Glutamatergic neuron (in vitro differentiated cells): ENCODE measurements around the gene ARFIP1. TPM values are rescaled to one million over a fixed set of nuclear protein-coding genes. Genes with fewer than 3 reads are reported as not detected.

Experiments used
- DNase-seq: peaks from one replicate; pipeline ENCODE4 v3.0.0; 2022
- H3K27ac Mint-ChIP-seq: one replicate; pipeline ENCODE4 v1.8.0; 2020; ENCODE audit warnings: mild to moderate bottlenecking, mixed read lengths, inconsistent platforms; ENCODE audit not compliant: unreplicated experiment
- H3K27me3 Mint-ChIP-seq: one replicate; pipeline ENCODE4 v1.8.0; 2020; ENCODE audit warnings: mild to moderate bottlenecking, moderate library complexity, mixed read lengths, inconsistent platforms; ENCODE audit not compliant: unreplicated experiment
- H3K36me3 Mint-ChIP-seq: one replicate; pipeline ENCODE4 v1.8.0; 2020; ENCODE audit warnings: mild to moderate bottlenecking, mixed read lengths, inconsistent platforms; ENCODE audit not compliant: unreplicated experiment
- H3K4me1 Mint-ChIP-seq: one replicate; pipeline ENCODE4 v1.8.0; 2020; ENCODE audit warnings: mild to moderate bottlenecking, low read depth, mixed read lengths, inconsistent platforms; ENCODE audit not compliant: unreplicated experiment
- H3K4me3 Mint-ChIP-seq: one replicate; pipeline ENCODE4 v1.8.0; 2020; ENCODE audit warnings: mild to moderate bottlenecking, mixed read lengths, inconsistent platforms; ENCODE audit not compliant: unreplicated experiment
- H3K9me3 Mint-ChIP-seq: one replicate; pipeline ENCODE4 v1.8.0; 2020; ENCODE audit warnings: mild to moderate bottlenecking, moderate library complexity, mixed read lengths, inconsistent platforms; ENCODE audit not compliant: unreplicated experiment
- CTCF ChIP-seq: fragments of 200-600 bp; sonication (generic); IDR thresholded peaks from one replicate; pipeline ENCODE4 v1.5.0; 2021; ENCODE audit not compliant: partially characterized antibody, unreplicated experiment
- total RNA-seq: library from RNA; stranded (reverse); fragmentation: NEBNext Ultra II Directional; extraction: Animal tissue kit (Norgen Biotek cat#: 25700); gene quantifications from one replicate; pipeline ENCODE4 v1.2.1, GENCODE V29; 2021; ENCODE audit not compliant: unreplicated experiment

Gene ARFIP1
- total RNA-seq, 1 donor from 2014 or later: 22.2 TPM

- Mint-ChIP-seq H3K9me3 (peaks cover 25% of the 10 kb centered on the region), H3K27me3 (peaks cover 26% of the 10 kb centered on the region), H3K36me3 (no peaks in the 10 kb centered on the region), H3K27ac (peak overlapping the region; percentile 75), H3K4me3 (peak overlapping the region; percentile 95), H3K4me1 (peaks cover 39% of the 10 kb centered on the region)
- DNase-seq: peak; percentile 59
- TF ChIP-seq CTCF: no peak
These were observed 157.8 kb downstream of the ARFIP1 start for GRCh38 chr4:152937336-152938236.

- H3K36me3 Mint-ChIP-seq: no peaks in the 10 kb centered on the region
- H3K27ac Mint-ChIP-seq: peak overlapping the region; percentile 75
- peaks cover 43% of the 10 kb centered on the region for H3K4me1 Mint-ChIP-seq
- peak overlapping the region; percentile 95 for H3K4me3 Mint-ChIP-seq
- H3K27me3 Mint-ChIP-seq: peaks cover 25% of the 10 kb centered on the region
- no peak for TF ChIP-seq CTCF
- H3K9me3 Mint-ChIP-seq: peaks cover 27% of the 10 kb centered on the region
- no peak for DNase-seq
These were observed 158.6 kb downstream of the ARFIP1 start for GRCh38 chr4:152938237-152938947.

GRCh38 chr4:152939621-152940020, 159.9 kb downstream of the ARFIP1 start:
- Mint-ChIP-seq H3K27ac (peak overlapping the region; percentile 75), H3K4me1 (peaks cover 53% of the 10 kb centered on the region), H3K9me3 (peaks cover 27% of the 10 kb centered on the region), H3K27me3 (peaks cover 21% of the 10 kb centered on the region), H3K36me3 (no peaks in the 10 kb centered on the region), H3K4me3 (peak overlapping the region; percentile 95)
- no peak for TF ChIP-seq CTCF
- DNase-seq: no peak

- TF ChIP-seq CTCF: no peak
- peaks cover 52% of the 10 kb centered on the region for H3K4me1 Mint-ChIP-seq
- no peak overlapping the region for H3K27ac Mint-ChIP-seq
- H3K9me3 Mint-ChIP-seq: peaks cover 22% of the 10 kb centered on the region
- no peak for DNase-seq
- peak overlapping the region; percentile 95 for H3K4me3 Mint-ChIP-seq
- peaks cover 17% of the 10 kb centered on the region for H3K27me3 Mint-ChIP-seq
- no peaks in the 10 kb centered on the region for H3K36me3 Mint-ChIP-seq
These were observed 160.7 kb downstream of the ARFIP1 start for GRCh38 chr4:152940461-152940860.
